Measurements from ENCODE around the gene AUTS2. TPM values are rescaled to one million over a fixed set of nuclear protein-coding genes. Genes with fewer than 3 reads are reported as not detected.

The AUTS2 gene
- total and polyA plus RNA-seq, 4 experiments from 2014 or later: 3.4 to 35.2 (median 25.5) TPM

DNA sequence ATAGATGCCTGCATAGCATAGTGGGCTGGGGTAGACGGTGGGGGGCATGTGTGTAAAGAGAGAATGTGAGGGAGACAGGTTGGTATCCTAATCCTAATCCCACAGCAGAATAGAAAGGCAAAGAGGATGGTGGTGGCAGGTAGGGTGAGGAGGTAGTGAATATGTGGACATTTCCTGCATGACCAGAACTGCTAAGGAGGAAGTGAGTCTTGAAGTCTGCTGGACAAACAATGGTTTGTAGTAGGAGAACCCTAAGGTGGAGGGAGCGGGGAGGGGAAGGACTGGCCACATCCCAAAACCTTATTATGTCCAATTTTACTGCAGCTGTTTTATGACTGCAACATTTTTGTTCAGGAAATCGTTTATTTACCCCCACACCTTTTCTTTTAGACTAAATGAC is 279.7 kb downstream of the AUTS2 start:
- Mint-ChIP-seq H3K9me3 (peaks cover 0 to 5% (median 0%) of the 10 kb centered on the region in 8 donors), H3K27me3 (peaks cover 0 to 4% of the 10 kb centered on the region in 2 donors), H3K36me3 (no peaks in the 10 kb centered on the region), H3K27ac (no peak overlapping the region), H3K4me3 (no peak overlapping the region), H3K4me1 (no peaks in the 10 kb centered on the region)
- H3K4me1 ChIP-seq (ENCODE audit: insufficient read depth, low read length): no peaks in the 10 kb centered on the region
- ChIA-PET POLR2A (ENCODE audit: partially characterized antibody) (no interaction called here), CTCF (ENCODE audit: partially characterized antibody) (no interaction called here)
- no peaks in the 10 kb centered on the region for H3K27me3 ChIP-seq (ENCODE audit: insufficient read depth, low read length)
- H3K4me3 ChIP-seq (ENCODE audit: low read length in 2 of 2): no peak overlapping the region
- no peaks in the 10 kb centered on the region for H3K9me3 ChIP-seq (ENCODE audit: control insufficient read depth in 1 of 2, low read length in 2 of 2)
- no peak for DNase-seq
- intact Hi-C loops (cut with micrococcal nuclease): no loop called here
- no peak overlapping the region for H3K27ac ChIP-seq (ENCODE audit: low read depth, low read length)
- H3K36me3 ChIP-seq (ENCODE audit: insufficient read depth, low read length): no peaks in the 10 kb centered on the region

- no peak for DNase-seq
- ChIA-PET POLR2A (ENCODE audit: partially characterized antibody) (no interaction called here), CTCF (ENCODE audit: partially characterized antibody) (no interaction called here)
- Histone ChIP-seq H3K27me3 (ENCODE audit: insufficient read depth, low read length) (no peaks in the 10 kb centered on the region), H3K4me3 (ENCODE audit: low read length in 2 of 2) (no peak overlapping the region), H3K9me3 (ENCODE audit: control insufficient read depth in 1 of 2, low read length in 2 of 2) (no peaks in the 10 kb centered on the region), H3K27ac (ENCODE audit: low read depth, low read length) (no peak overlapping the region), H3K36me3 (ENCODE audit: insufficient read depth, low read length) (no peaks in the 10 kb centered on the region), H3K4me1 (ENCODE audit: insufficient read depth, low read length) (no peaks in the 10 kb centered on the region)
- Mint-ChIP-seq H3K9me3 (peaks cover 0 to 5% (median 0%) of the 10 kb centered on the region in 8 donors), H3K27me3 (peaks cover 0 to 4% of the 10 kb centered on the region in 2 donors), H3K4me3 (no peak overlapping the region), H3K27ac (no peak overlapping the region), H3K36me3 (no peaks in the 10 kb centered on the region), H3K4me1 (no peaks in the 10 kb centered on the region)
- intact Hi-C loops (cut with micrococcal nuclease): no loop called here
Observed at GRCh38 chr7:69878591-69878990, 280.3 kb downstream of the AUTS2 start.

- Histone ChIP-seq H3K27ac (ENCODE audit: low read depth, low read length) (no peak overlapping the region), H3K27me3 (ENCODE audit: insufficient read depth, low read length) (no peaks in the 10 kb centered on the region), H3K4me1 (ENCODE audit: insufficient read depth, low read length) (no peaks in the 10 kb centered on the region), H3K36me3 (ENCODE audit: insufficient read depth, low read length) (no peaks in the 10 kb centered on the region), H3K9me3 (ENCODE audit: control insufficient read depth in 1 of 2, low read length in 2 of 2) (no peaks in the 10 kb centered on the region), H3K4me3 (ENCODE audit: low read length in 2 of 2) (no peak overlapping the region)
- H3K36me3 Mint-ChIP-seq: no peaks in the 10 kb centered on the region
- H3K4me3 Mint-ChIP-seq: no peak overlapping the region
- peaks cover 0 to 5% (median 0%) of the 10 kb centered on the region in 8 donors for H3K9me3 Mint-ChIP-seq
- H3K4me1 Mint-ChIP-seq: no peaks in the 10 kb centered on the region
- ChIA-PET CTCF (ENCODE audit: partially characterized antibody) (interaction anchor here (0.6 kb wide), 1 partner anchor 32 kb away, joined by 3 read pairs; no protein-coding TSS in a partner anchor), POLR2A (ENCODE audit: partially characterized antibody) (no interaction called here)
- no peak overlapping the region for H3K27ac Mint-ChIP-seq
- peaks cover 0 to 2% of the 10 kb centered on the region in 2 donors for H3K27me3 Mint-ChIP-seq
- DNase-seq: no peak
- intact Hi-C loops (cut with micrococcal nuclease): no loop called here
Observed at GRCh38 chr7:69879989-69880388, 281.7 kb downstream of the AUTS2 start.

GRCh38 chr7:69880840-69881239 is 282.6 kb downstream of the AUTS2 start:
- Mint-ChIP-seq H3K9me3 (peaks cover 0 to 5% (median 0%) of the 10 kb centered on the region in 8 donors), H3K27me3 (peaks cover 0 to 2% of the 10 kb centered on the region in 2 donors), H3K27ac (no peak overlapping the region), H3K4me3 (no peak overlapping the region), H3K36me3 (no peaks in the 10 kb centered on the region), H3K4me1 (no peaks in the 10 kb centered on the region)
- intact Hi-C loops (cut with micrococcal nuclease): no loop called here
- CTCF ChIA-PET (ENCODE audit: partially characterized antibody): interaction anchor here (0.6 kb wide), 1 partner anchor 33 kb away, joined by 3 read pairs; no protein-coding TSS in a partner anchor
- Histone ChIP-seq H3K27ac (ENCODE audit: low read depth, low read length) (no peak overlapping the region), H3K9me3 (ENCODE audit: control insufficient read depth in 1 of 2, low read length in 2 of 2) (no peaks in the 10 kb centered on the region), H3K4me3 (ENCODE audit: low read length in 2 of 2) (no peak overlapping the region), H3K36me3 (ENCODE audit: insufficient read depth, low read length) (no peaks in the 10 kb centered on the region), H3K27me3 (ENCODE audit: insufficient read depth, low read length) (no peaks in the 10 kb centered on the region), H3K4me1 (ENCODE audit: insufficient read depth, low read length) (no peaks in the 10 kb centered on the region)
- POLR2A ChIA-PET (ENCODE audit: partially characterized antibody): no interaction called here
- DNase-seq: no peak

DNA sequence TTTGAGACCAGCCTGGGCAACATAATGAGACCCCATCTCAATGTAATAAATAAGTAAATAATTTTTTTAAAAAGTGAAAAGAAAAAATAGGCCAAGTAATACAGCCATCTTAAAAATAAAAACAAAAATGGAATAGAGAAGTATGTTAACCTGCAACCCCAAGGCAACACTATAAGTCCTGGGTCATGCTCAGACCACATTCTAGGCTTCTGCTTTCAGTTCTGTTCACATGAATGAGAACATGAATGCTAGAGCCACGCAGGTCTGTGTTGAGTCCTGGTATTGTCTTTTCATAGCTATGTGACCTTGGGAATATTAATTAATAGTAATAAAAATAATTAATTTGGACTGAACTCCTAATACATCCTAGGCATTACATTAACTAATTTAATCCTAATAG is 284.0 kb downstream of the AUTS2 start:
- H3K4me1 Mint-ChIP-seq: no peaks in the 10 kb centered on the region
- no peaks in the 10 kb centered on the region for H3K36me3 Mint-ChIP-seq
- Histone ChIP-seq H3K9me3 (ENCODE audit: control insufficient read depth in 1 of 2, low read length in 2 of 2) (no peaks in the 10 kb centered on the region), H3K27me3 (ENCODE audit: insufficient read depth, low read length) (no peaks in the 10 kb centered on the region), H3K36me3 (ENCODE audit: insufficient read depth, low read length) (no peaks in the 10 kb centered on the region), H3K4me3 (ENCODE audit: low read length in 2 of 2) (no peak overlapping the region), H3K4me1 (ENCODE audit: insufficient read depth, low read length) (no peaks in the 10 kb centered on the region), H3K27ac (ENCODE audit: low read depth, low read length) (no peak overlapping the region)
- no peak overlapping the region for H3K27ac Mint-ChIP-seq
- H3K27me3 Mint-ChIP-seq: peaks cover 0 to 2% of the 10 kb centered on the region in 2 donors
- ChIA-PET POLR2A (ENCODE audit: partially characterized antibody) (no interaction called here), CTCF (ENCODE audit: partially characterized antibody) (no interaction called here)
- intact Hi-C loops (cut with micrococcal nuclease): no loop called here
- H3K9me3 Mint-ChIP-seq: peaks cover 0 to 7% (median 0%) of the 10 kb centered on the region in 8 donors
- no peak overlapping the region for H3K4me3 Mint-ChIP-seq
- DNase-seq: no peak

GRCh38 chr7:69883399-69883891 is 285.2 kb downstream of the AUTS2 start:
- no peaks in the 10 kb centered on the region for H3K27me3 Mint-ChIP-seq
- intact Hi-C loops (cut with micrococcal nuclease): no loop called here

DNA sequence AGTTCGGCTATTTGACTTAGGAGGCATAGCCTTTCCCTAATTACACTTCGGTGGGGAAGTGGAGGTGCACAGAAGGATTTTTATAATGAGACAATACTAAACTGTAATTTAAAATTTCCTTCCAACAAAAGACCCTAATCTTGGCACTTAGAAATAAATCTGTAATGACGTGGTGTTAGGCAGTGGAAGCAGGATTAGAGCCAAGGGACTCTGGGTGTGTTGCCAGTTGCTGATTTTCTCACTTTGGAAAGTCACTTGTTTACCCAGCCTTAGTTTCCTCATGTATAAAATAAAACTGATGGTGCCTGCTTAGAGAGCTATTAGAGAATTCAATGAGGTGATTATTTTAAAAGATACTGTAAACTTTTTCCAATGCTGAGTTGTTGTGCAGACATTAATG is 287.2 kb downstream of the AUTS2 start:
- no peaks in the 10 kb centered on the region for H3K27me3 ChIP-seq (ENCODE audit: insufficient read depth, low read length)
- H3K4me1 ChIP-seq (ENCODE audit: insufficient read depth, low read length): no peaks in the 10 kb centered on the region
- CTCF ChIA-PET (ENCODE audit: partially characterized antibody): no interaction called here
- Mint-ChIP-seq H3K4me3 (no peak overlapping the region), H3K9me3 (peaks cover 0 to 2% (median 0%) of the 10 kb centered on the region in 8 donors), H3K36me3 (no peaks in the 10 kb centered on the region), H3K4me1 (peaks cover 0 to 1% (median 0%) of the 10 kb centered on the region in 4 donors), H3K27ac (no peak overlapping the region), H3K27me3 (no peaks in the 10 kb centered on the region)
- no peaks in the 10 kb centered on the region for H3K36me3 ChIP-seq (ENCODE audit: insufficient read depth, low read length)
- no peaks in the 10 kb centered on the region for H3K9me3 ChIP-seq (ENCODE audit: control insufficient read depth in 1 of 2, low read length in 2 of 2)
- no peak overlapping the region for H3K27ac ChIP-seq (ENCODE audit: low read depth, low read length)
- POLR2A ChIA-PET (ENCODE audit: partially characterized antibody): no interaction called here
- no peak for DNase-seq
- intact Hi-C loops (cut with micrococcal nuclease): no loop called here
- H3K4me3 ChIP-seq (ENCODE audit: low read length in 2 of 2): no peak overlapping the region

More at GRCh38 chr7:69883399-69883891, 285.2 kb downstream of the AUTS2 start:
- DNase-seq: no peak
- Histone ChIP-seq H3K4me3 (ENCODE audit: low read length in 2 of 2) (no peak overlapping the region), H3K9me3 (ENCODE audit: control insufficient read depth in 1 of 2, low read length in 2 of 2) (no peaks in the 10 kb centered on the region), H3K27ac (ENCODE audit: low read depth, low read length) (no peak overlapping the region), H3K27me3 (ENCODE audit: insufficient read depth, low read length) (no peaks in the 10 kb centered on the region), H3K36me3 (ENCODE audit: insufficient read depth, low read length) (no peaks in the 10 kb centered on the region), H3K4me1 (ENCODE audit: insufficient read depth, low read length) (no peaks in the 10 kb centered on the region)
- Mint-ChIP-seq H3K4me3 (no peak overlapping the region), H3K27ac (no peak overlapping the region), H3K9me3 (peaks cover 0 to 2% (median 0%) of the 10 kb centered on the region in 8 donors), H3K4me1 (no peaks in the 10 kb centered on the region), H3K36me3 (no peaks in the 10 kb centered on the region)
- ChIA-PET POLR2A (ENCODE audit: partially characterized antibody) (no interaction called here), CTCF (ENCODE audit: partially characterized antibody) (no interaction called here)

Measured in CD4-positive, alpha-beta memory T cell (primary cell).